ENCODE measurements around the gene SBSN. TPM values are rescaled to one million over a fixed set of nuclear protein-coding genes. Genes with fewer than 3 reads are reported as not detected.

Gene SBSN
- total RNA-seq, 4 donors from 2014 or later: 0.37 TPM; not detected in 3

DNA sequence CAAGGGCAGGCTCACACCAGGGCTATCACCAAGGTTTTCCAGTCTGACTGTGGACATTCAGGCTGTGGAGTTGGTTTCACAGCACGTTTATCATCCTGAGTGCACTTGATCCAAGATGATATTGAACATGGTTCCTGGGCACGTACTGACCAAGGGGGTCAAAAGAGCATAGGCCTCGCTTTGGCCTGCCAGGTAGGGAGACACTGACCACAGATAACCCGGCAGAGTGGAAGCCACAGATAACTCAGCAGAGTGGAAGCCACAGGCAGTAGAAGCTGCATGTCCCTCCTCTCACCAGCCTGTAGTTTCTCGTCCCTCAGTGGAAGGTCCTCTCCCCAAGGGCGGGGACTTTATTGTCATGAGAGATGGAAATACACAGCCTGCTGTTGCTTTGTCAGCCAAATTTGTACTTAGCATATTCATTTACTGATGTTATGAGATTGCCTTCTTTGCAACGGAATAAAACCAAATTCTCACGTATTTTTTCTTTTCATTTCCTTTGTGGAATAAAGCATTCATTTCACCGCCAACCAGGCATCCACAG is 29.1 kb downstream of the SBSN start:
- no peaks in the 10 kb centered on the region for H3K4me1 ChIP-seq
- no peak overlapping the region for H3K27ac ChIP-seq
- intact Hi-C loops (cut with DNase I; ENCODE audit: low total_unique reads): no loop called here
- no peak overlapping the region for H3K4me3 ChIP-seq
- no peaks in the 10 kb centered on the region for H3K36me3 ChIP-seq
- no peak for DNase-seq
- H3K9me3 ChIP-seq: no peaks in the 10 kb centered on the region
- TF ChIP-seq, protein P1, sequence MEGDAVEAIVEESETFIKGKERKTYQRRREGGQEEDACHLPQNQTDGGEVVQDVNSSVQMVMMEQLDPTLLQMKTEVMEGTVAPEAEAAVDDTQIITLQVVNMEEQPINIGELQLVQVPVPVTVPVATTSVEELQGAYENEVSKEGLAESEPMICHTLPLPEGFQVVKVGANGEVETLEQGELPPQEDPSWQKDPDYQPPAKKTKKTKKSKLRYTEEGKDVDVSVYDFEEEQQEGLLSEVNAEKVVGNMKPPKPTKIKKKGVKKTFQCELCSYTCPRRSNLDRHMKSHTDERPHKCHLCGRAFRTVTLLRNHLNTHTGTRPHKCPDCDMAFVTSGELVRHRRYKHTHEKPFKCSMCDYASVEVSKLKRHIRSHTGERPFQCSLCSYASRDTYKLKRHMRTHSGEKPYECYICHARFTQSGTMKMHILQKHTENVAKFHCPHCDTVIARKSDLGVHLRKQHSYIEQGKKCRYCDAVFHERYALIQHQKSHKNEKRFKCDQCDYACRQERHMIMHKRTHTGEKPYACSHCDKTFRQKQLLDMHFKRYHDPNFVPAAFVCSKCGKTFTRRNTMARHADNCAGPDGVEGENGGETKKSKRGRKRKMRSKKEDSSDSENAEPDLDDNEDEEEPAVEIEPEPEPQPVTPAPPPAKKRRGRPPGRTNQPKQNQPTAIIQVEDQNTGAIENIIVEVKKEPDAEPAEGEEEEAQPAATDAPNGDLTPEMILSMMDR (IDR thresholded peaks at IDR 0.05): no peak
- no peak for TF ChIP-seq POLR2A (IDR thresholded peaks at IDR 0.05)
- H3K27me3 ChIP-seq: no peaks in the 10 kb centered on the region

DNA sequence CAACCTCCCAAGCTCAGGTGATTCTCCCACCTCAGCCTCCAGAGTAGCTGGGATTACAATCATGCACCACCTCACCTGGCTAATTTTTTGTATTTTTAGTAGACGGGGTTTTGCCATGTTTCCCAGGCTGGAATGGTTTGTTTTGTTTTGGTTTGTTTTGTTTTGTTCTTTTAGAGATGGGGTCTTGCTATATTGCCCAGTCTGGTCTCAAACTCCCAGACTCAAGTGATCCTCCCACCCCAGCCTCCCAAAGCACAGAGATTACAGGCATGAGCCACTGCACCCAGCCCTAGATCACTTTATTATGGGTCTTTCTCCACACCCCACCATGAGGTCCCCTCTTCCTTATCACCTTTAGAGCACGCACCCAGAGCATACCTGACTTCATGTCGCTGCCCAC is 29.9 kb downstream of the SBSN start:
- no peaks in the 10 kb centered on the region for H3K36me3 ChIP-seq
- no peak for TF ChIP-seq POLR2A (IDR thresholded peaks at IDR 0.05)
- TF ChIP-seq, protein P1 (IDR thresholded peaks at IDR 0.05): no peak
- no peak overlapping the region for H3K27ac ChIP-seq
- no peak for DNase-seq
- no peaks in the 10 kb centered on the region for H3K9me3 ChIP-seq
- H3K4me1 ChIP-seq: no peaks in the 10 kb centered on the region
- no peaks in the 10 kb centered on the region for H3K27me3 ChIP-seq
- H3K4me3 ChIP-seq: no peak overlapping the region
- intact Hi-C loops (cut with DNase I; ENCODE audit: low total_unique reads): no loop called here

DNA sequence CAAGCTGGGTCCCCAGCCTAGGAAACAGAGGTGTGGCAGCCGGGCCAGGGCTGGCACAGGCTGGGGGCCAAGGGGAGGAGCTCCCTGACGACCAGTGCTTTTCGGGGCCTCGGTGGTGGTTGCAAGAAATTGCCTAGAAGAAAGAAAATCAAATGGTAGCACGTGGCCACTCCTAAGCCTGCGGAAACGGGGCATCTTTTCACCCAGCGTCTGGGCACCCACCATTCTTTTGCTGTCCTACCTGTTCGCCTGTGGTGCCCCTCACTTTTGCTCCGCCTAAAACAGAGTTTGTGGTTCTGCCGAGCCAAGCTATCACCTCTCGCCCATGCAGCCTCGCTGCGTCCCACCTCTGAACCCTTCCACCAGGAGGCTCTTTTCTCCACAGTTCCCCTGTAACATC is 30.7 kb downstream of the SBSN start:
- no peaks in the 10 kb centered on the region for H3K27me3 ChIP-seq
- no peak overlapping the region for H3K4me3 ChIP-seq
- no peaks in the 10 kb centered on the region for H3K36me3 ChIP-seq
- no peak for TF ChIP-seq POLR2A (IDR thresholded peaks at IDR 0.05)
- TF ChIP-seq, protein P1 (IDR thresholded peaks at IDR 0.05): no peak
- H3K27ac ChIP-seq: no peak overlapping the region
- intact Hi-C loops (cut with DNase I; ENCODE audit: low total_unique reads): no loop called here
- no peaks in the 10 kb centered on the region for H3K9me3 ChIP-seq
- DNase-seq: no peak
- no peaks in the 10 kb centered on the region for H3K4me1 ChIP-seq

DNA sequence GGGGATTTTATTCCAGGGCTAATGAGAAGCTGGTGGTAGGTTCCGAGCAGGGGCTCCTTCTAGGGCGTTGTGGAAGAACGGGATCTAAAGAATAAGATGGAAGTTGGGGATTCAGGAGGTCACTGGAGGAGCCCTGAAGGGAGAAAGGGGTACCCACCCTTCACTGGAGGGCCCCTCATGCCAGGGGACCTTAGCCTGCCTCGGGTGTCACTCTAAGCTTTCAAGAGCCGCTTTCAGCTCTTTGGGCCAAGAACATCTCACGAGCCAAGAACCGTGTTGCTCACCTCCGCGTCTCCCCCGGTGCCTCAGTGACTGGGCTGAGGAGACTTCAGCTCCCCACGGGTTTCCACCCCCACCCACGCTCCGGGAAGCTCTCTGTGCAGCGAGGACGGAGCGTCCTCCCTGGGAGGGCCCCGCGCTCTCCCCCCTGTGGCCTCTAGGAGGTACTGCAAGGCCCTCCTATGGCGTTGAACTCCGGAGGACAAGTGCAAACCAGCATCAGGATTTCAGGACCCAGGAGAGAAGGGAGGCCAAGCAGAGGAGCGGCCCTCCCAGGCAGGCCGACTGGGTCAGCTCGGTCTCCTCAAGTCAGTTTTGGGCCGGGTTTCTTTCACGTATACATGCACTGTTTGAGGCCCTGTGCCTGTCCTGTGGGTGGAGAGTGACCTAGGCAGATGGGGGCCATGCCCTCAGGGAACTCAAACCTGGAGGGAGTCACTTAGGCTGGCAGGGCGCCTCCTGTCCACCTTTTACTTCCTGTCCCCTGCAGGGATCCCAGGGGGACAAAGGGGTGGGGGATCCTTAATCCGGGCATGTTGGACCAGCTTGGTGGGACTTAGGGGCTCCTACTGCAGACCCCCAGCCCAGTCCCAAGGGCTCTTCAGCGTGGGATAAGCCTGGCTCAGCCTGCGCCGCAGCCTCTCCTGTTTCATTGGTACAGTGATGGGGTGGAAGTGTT is 32.7 kb downstream of the SBSN start:
- peak; percentile 23 to 58 for DNase-seq
- Histone ChIP-seq H3K4me3 (no peak overlapping the region), H3K27me3 (no peaks in the 10 kb centered on the region), H3K4me1 (no peaks in the 10 kb centered on the region), H3K36me3 (no peaks in the 10 kb centered on the region), H3K27ac (no peak overlapping the region), H3K9me3 (no peaks in the 10 kb centered on the region)
- intact Hi-C loops (cut with DNase I; ENCODE audit: low total_unique reads): no loop called here
- TF ChIP-seq, protein P1 (IDR thresholded peaks at IDR 0.05): peak; percentile 91 to 96 (median 93)
- TF ChIP-seq POLR2A (IDR thresholded peaks at IDR 0.05): no peak

DNA sequence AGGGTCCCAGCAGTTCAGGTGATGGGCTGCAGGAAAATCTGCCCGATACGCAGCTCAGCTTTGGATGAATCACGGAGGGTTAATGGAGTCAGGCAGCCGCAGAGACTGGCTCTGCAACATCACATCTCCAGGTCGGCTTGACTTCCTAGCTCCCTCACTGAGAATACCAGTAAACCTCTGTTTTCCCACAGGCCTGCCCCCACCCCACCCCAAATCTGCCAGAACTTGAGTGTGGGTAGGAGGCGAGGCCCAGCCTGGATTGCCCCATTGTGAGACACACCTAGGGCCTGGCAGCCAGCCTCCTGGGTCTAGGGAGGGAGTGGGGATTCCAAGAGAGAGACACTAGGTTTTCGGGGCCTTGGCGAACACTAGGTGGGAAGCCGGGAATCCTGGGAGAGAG is 34.1 kb downstream of the SBSN start:
- Histone ChIP-seq H3K4me1 (no peaks in the 10 kb centered on the region), H3K27me3 (no peaks in the 10 kb centered on the region), H3K9me3 (no peaks in the 10 kb centered on the region), H3K27ac (no peak overlapping the region), H3K36me3 (no peaks in the 10 kb centered on the region), H3K4me3 (no peak overlapping the region)
- no peak for TF ChIP-seq POLR2A (IDR thresholded peaks at IDR 0.05)
- TF ChIP-seq, protein P1 (IDR thresholded peaks at IDR 0.05): no peak
- no peak for DNase-seq
- intact Hi-C loops (cut with DNase I; ENCODE audit: low total_unique reads): no loop called here
